Measurements from ENCODE around the gene SRGAP2.
"Not testable (repeated sequence)": the region's sequence is repeated elsewhere in the genome, so short reads cannot be mapped to it uniquely, and the experiment has no call there.

- TF ChIP-seq EZH2, CTCF (IDR thresholded peaks at IDR 0.05): not testable (repeated sequence)
Measured at GRCh38 chr1:206173110-206173719, 30.1 kb upstream of the SRGAP2 start.

Data from neural progenitor cell (in vitro differentiated cells).